ENCODE results near the gene TFR2.

DNA sequence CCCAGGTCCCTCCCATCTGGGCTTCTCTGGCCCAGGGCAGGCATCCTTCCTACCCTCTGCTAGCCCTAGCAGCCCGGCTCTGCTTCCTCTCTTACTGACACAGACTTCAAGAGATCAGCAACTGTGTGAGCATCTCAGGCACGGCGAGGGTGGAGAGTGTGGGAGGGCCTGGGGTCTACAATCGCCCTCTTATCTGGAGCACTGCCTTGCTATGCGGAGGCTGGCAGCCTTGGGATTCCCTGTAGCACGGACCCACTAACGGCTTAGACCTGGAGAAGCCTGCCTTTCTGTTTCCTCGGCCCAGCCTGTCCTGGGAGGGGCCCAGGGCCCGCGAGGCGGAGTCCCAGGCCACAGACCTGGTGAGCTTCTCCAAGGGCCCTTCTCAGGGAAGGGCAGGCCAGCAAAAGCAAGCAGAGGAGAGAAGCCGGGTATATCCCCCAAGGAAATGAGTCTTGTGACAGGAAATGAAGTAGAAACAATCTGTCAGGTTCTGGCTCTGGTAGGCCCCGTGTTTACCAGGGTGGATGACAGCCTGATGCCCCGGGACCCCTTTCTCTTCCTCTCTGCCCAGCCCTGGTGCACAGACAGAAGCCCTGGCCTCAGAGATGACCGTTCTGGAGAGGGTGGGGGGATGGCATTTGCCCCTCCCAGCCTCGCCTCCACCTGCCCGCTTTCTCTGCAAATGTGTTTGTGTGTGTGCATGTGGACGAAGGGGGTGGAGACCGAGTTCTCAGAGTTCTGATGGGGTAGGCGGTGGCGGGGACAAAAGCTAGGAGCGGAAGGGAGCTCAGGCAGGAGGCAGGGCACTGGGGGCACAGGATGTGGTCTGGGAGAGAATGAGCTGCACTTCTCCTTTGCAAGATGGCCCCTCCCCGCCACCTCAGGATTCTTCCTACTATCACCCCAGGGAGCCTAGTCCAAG is 58.0 kb downstream of the TFR2 start:
- TF ChIP-seq, protein P1, sequence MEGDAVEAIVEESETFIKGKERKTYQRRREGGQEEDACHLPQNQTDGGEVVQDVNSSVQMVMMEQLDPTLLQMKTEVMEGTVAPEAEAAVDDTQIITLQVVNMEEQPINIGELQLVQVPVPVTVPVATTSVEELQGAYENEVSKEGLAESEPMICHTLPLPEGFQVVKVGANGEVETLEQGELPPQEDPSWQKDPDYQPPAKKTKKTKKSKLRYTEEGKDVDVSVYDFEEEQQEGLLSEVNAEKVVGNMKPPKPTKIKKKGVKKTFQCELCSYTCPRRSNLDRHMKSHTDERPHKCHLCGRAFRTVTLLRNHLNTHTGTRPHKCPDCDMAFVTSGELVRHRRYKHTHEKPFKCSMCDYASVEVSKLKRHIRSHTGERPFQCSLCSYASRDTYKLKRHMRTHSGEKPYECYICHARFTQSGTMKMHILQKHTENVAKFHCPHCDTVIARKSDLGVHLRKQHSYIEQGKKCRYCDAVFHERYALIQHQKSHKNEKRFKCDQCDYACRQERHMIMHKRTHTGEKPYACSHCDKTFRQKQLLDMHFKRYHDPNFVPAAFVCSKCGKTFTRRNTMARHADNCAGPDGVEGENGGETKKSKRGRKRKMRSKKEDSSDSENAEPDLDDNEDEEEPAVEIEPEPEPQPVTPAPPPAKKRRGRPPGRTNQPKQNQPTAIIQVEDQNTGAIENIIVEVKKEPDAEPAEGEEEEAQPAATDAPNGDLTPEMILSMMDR (IDR thresholded peaks at IDR 0.05), result no peak
- TF ChIP-seq POLR2A (IDR thresholded peaks at IDR 0.05), result no peak
